ENCODE measurements around the gene DRD2. TPM values are rescaled to one million over a fixed set of nuclear protein-coding genes. Genes with fewer than 3 reads are reported as not detected.

Gene DRD2
- total and polyA plus RNA-seq, 2 donors (not counting 3 experiments of a cell fraction or from before 2014, with no cell fraction given): not detected

DNA sequence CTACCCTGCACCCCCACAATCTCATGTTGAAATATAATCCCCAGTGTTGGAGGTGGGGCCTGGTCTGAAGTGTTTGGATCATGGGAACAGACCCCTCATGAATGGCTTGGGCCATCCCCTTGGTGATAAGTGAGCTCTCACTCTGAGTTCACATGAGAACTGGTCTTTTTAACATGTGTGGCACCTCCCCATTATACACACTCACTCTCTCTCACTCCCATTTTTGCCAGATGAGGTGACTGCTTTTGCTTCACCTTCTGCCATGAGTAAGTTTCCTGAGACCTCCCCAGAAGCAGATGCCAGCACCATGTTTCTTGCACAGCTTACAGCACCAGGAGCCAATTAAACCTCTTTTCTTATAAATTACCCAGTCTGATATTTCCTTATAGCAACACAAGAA lies 32.1 kb upstream of the DRD2 start:
- H3K9me3 ChIP-seq (replicated peaks; ENCODE audit: control insufficient read depth, insufficient read depth, low read length): no peaks in the 10 kb centered on the region
- no peaks in the 10 kb centered on the region for H3K36me3 ChIP-seq (ENCODE audit: control insufficient read depth in 2 of 2, extremely low read depth in 1 of 2, insufficient read depth in 2 of 2, low read length in 2 of 2)
- H2AFZ ChIP-seq (ENCODE audit: low read depth, low read length): no peak overlapping the region
- DNase-seq (ENCODE audit: low read depth, low spot score) (no peak), FAIRE-seq (no peak)
- H4K20me1 ChIP-seq (replicated peaks; ENCODE audit: control insufficient read depth, extremely low read depth, insufficient read depth, low read length): no peaks in the 10 kb centered on the region
- no peak for TF ChIP-seq MYC (IDR thresholded peaks at IDR 0.05; ENCODE audit: low read depth, low read length)
- no peak for TF ChIP-seq FOS (IDR thresholded peaks at IDR 0.05; ENCODE audit: borderline replicate concordance, insufficient read depth, low read length)
- TF ChIP-seq EZH2 (IDR thresholded peaks at IDR 0.05; ENCODE audit: borderline replicate concordance, low read depth, low read length, severe bottlenecking): no peak
- TF ChIP-seq, protein P1, sequence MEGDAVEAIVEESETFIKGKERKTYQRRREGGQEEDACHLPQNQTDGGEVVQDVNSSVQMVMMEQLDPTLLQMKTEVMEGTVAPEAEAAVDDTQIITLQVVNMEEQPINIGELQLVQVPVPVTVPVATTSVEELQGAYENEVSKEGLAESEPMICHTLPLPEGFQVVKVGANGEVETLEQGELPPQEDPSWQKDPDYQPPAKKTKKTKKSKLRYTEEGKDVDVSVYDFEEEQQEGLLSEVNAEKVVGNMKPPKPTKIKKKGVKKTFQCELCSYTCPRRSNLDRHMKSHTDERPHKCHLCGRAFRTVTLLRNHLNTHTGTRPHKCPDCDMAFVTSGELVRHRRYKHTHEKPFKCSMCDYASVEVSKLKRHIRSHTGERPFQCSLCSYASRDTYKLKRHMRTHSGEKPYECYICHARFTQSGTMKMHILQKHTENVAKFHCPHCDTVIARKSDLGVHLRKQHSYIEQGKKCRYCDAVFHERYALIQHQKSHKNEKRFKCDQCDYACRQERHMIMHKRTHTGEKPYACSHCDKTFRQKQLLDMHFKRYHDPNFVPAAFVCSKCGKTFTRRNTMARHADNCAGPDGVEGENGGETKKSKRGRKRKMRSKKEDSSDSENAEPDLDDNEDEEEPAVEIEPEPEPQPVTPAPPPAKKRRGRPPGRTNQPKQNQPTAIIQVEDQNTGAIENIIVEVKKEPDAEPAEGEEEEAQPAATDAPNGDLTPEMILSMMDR (IDR thresholded peaks at IDR 0.05; ENCODE audit: extremely low read depth in 1 of 2, insufficient read depth in 1 of 2, low read depth in 1 of 2, low read length in 2 of 2): no peak
- TF ChIP-seq POLR2A (IDR thresholded peaks at IDR 0.05; ENCODE audit: low read depth, low read length): no peak
- dilution Hi-C loops (cut with MboI; ENCODE audit: extremely low pct_ligation_motif_present, low sequenced_read_pairs) (no loop called here), intact Hi-C loops (cut with micrococcal nuclease) (no loop called here)
- H3K27me3 ChIP-seq (ENCODE audit: control insufficient read depth in 2 of 2, insufficient read depth in 2 of 2, low read length in 2 of 2): no peaks in the 10 kb centered on the region
- no peak overlapping the region for H3K4me3 ChIP-seq (replicated peaks in 1 of 3; ENCODE audit: insufficient read depth in 1 of 3, low read depth in 1 of 3, low read length in 3 of 3)
- H3K27ac ChIP-seq (ENCODE audit: insufficient read depth, low read depth, low read length): no peak overlapping the region
- no peaks in the 10 kb centered on the region for H3K4me1 ChIP-seq (ENCODE audit: control insufficient read depth, extremely low read depth, insufficient read depth, low read length)
- H3K79me2 ChIP-seq (ENCODE audit: control insufficient read depth, insufficient read depth, low read length): no peaks in the 10 kb centered on the region
- ChIA-PET CTCF (no interaction called here), POLR2A (no interaction called here)
- no TSS peak for BruUV-seq (replicated peaks)
- no peak overlapping the region for H3K4me2 ChIP-seq (ENCODE audit: insufficient read depth, low read length)
- no peaks in the 10 kb centered on the region for H3K9me1 ChIP-seq (replicated peaks; ENCODE audit: control insufficient read depth, extremely low read depth, insufficient read depth, low read length)
- no peak overlapping the region for H3K9ac ChIP-seq (replicated peaks; ENCODE audit: extremely low read depth, insufficient read depth, low read length)

DNA sequence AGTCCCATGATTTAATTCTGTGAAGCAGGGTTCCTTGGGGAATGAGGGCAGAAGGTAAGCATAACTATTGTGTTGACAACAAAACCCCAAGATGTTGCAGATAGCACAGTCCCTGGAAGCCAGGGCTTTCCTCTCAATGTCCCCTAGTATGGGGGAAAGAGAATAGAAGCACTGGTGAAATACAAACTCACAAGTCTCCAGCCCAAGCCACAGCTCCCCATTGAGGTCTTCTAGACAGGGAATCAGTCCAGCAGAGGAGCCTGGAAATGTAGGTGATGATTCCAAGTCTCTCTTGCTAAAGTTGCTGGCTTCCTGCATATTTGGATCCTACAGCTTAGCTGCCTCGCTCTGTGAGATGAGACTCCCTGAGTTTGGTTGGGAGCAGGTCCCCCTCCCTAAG lies 31.7 kb upstream of the DRD2 start:
- no peak for FAIRE-seq
- BruUV-seq (replicated peaks): no TSS peak
- intact Hi-C loops (cut with micrococcal nuclease) (no loop called here), dilution Hi-C loops (cut with MboI; ENCODE audit: extremely low pct_ligation_motif_present, low sequenced_read_pairs) (no loop called here)
- Histone ChIP-seq H4K20me1 (replicated peaks; ENCODE audit: control insufficient read depth, extremely low read depth, insufficient read depth, low read length) (no peaks in the 10 kb centered on the region), H3K9me1 (replicated peaks; ENCODE audit: control insufficient read depth, extremely low read depth, insufficient read depth, low read length) (no peaks in the 10 kb centered on the region), H3K4me3 (replicated peaks in 1 of 3; ENCODE audit: insufficient read depth in 1 of 3, low read depth in 1 of 3, low read length in 3 of 3) (no peak overlapping the region), H3K4me1 (ENCODE audit: control insufficient read depth, extremely low read depth, insufficient read depth, low read length) (no peaks in the 10 kb centered on the region), H3K9ac (replicated peaks; ENCODE audit: extremely low read depth, insufficient read depth, low read length) (no peak overlapping the region), H3K27ac (ENCODE audit: insufficient read depth, low read depth, low read length) (no peak overlapping the region), H3K27me3 (ENCODE audit: control insufficient read depth in 2 of 2, insufficient read depth in 2 of 2, low read length in 2 of 2) (no peaks in the 10 kb centered on the region), H3K4me2 (ENCODE audit: insufficient read depth, low read length) (no peak overlapping the region), H2AFZ (ENCODE audit: low read depth, low read length) (no peak overlapping the region), H3K9me3 (replicated peaks; ENCODE audit: control insufficient read depth, insufficient read depth, low read length) (no peaks in the 10 kb centered on the region), H3K36me3 (ENCODE audit: control insufficient read depth in 2 of 2, extremely low read depth in 1 of 2, insufficient read depth in 2 of 2, low read length in 2 of 2) (no peaks in the 10 kb centered on the region), H3K79me2 (ENCODE audit: control insufficient read depth, insufficient read depth, low read length) (no peaks in the 10 kb centered on the region)
- TF ChIP-seq FOS (IDR thresholded peaks at IDR 0.05; ENCODE audit: borderline replicate concordance, insufficient read depth, low read length) (no peak), POLR2AphosphoS5 (IDR thresholded peaks at IDR 0.05; ENCODE audit: insufficient read depth, low read depth, low read length) (no peak), EZH2 (IDR thresholded peaks at IDR 0.05; ENCODE audit: borderline replicate concordance, low read depth, low read length, severe bottlenecking) (no peak), MYC (IDR thresholded peaks at IDR 0.05; ENCODE audit: low read depth, low read length) (no peak), GATA2 (IDR thresholded peaks at IDR 0.05; ENCODE audit: insufficient read depth, insufficient read length, low read depth, low read length) (no peak), JUN (IDR thresholded peaks at IDR 0.05; ENCODE audit: borderline replicate concordance, insufficient read depth, insufficient read length, low read depth) (no peak), POLR2A (IDR thresholded peaks at IDR 0.05; ENCODE audit: low read depth, low read length) (no peak)
- TF ChIP-seq, protein P1 (IDR thresholded peaks at IDR 0.05; ENCODE audit: extremely low read depth in 1 of 2, insufficient read depth in 1 of 2, low read depth in 1 of 2, low read length in 2 of 2): no peak
- TF ChIP-seq, protein P2, sequence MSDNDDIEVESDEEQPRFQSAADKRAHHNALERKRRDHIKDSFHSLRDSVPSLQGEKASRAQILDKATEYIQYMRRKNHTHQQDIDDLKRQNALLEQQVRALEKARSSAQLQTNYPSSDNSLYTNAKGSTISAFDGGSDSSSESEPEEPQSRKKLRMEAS (IDR thresholded peaks at IDR 0.05; ENCODE audit: insufficient read depth, insufficient read length): no peak
- ChIA-PET POLR2A (no interaction called here), CTCF (no interaction called here)
- DNase-seq (ENCODE audit: low read depth, low spot score): no peak

Measured in endothelial cell of umbilical vein (primary cell).